ENCODE results near the gene FOXN3.
"Not testable (repeated sequence)": the region's sequence is repeated elsewhere in the genome, so short reads cannot be mapped to it uniquely, and the experiment has no call there.

FOXN3 gene

DNA sequence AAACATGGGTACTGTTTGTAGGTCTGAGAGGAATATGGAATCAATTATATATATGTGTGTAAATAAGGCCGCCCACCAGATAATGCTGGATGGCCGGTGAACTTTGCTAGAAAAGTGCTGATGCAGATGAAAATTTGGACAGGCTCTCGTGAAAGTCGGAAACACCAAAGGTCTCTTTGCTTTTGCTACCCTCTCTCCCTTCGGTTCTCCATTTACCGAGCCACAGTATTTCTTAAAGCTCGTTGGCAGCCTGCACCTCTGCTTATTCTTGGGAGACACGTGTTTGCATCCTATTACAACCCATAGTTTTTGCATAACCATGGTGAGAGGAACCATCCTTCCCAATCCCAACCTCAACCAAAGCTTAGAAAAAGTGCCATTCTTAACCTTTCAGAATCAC lies 109.6 kb downstream of the FOXN3 start:
- no peak for DNase-seq (ENCODE audit: low read depth in 2 of 3, low spot score in 1 of 3)

DNA sequence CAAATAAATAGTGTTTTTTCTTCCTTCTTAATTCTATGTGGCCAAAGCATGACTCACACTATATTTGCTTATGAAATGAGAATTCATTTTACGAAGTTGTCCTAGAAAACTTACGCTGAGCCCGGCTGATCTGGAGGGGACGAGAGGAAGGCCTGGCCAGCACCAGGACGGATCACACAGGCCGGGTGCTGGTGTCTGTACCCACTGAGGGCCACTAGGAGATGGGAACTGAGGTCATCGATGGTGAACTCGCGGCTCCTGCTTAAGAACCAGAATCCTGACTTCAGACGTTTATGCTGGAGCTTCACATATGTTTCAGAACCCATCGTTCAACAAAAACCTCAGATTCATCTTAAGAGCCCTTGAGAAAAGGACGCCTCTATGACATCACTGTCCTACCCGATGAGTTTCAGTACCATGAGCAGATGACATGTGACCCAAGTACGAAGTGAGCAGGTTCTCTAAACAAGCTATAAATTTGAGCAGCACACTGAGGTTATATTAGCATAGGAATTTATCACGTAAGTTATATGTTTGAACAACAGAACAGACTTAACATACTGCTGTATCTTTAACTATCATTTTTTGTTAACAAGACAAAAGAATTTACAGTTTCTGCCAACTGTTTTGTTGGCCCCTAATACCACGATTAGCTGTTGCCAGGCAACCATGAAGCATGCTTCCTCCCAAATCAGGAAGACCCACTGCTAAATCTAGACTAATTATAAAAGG lies 111.9 kb downstream of the FOXN3 start:
- DNase-seq (ENCODE audit: low read depth in 2 of 3, low spot score in 1 of 3), result no peak

DNA sequence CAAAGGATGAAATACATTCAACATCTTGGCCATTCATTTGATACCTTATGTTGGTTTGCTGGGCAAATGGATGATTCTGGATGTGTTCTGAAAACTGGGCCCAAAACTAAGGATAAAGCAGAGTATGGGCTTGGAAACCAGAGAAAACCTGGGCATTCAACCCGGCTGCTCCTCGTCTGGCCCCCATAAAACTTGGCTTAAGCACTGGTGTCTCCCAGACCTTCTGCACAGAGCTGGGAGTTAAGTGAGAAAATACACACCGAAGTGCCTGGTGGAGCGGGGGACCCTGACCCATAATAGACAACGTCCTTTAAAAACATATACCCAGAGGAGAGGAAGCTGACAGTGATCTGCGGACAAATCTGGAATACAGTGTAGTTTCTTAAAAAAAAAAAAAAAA lies 112.5 kb downstream of the FOXN3 start:
- DNase-seq (ENCODE audit: low read depth in 2 of 3, low spot score in 1 of 3), result no peak

- no peak for DNase-seq (ENCODE audit: low read depth in 2 of 3, low spot score in 1 of 3)
Observed at GRCh38 chr14:89303456-89304435, 113.3 kb downstream of the FOXN3 start.

- DNase-seq (ENCODE audit: low read depth in 2 of 3, low spot score in 1 of 3), result no peak
Observed at GRCh38 chr14:89302396-89302950, 114.6 kb downstream of the FOXN3 start.

GRCh38 chr14:89299587-89299986 lies 117.4 kb downstream of the FOXN3 start:
- DNase-seq (ENCODE audit: low read depth in 2 of 3, low spot score in 1 of 3), result no peak

DNA sequence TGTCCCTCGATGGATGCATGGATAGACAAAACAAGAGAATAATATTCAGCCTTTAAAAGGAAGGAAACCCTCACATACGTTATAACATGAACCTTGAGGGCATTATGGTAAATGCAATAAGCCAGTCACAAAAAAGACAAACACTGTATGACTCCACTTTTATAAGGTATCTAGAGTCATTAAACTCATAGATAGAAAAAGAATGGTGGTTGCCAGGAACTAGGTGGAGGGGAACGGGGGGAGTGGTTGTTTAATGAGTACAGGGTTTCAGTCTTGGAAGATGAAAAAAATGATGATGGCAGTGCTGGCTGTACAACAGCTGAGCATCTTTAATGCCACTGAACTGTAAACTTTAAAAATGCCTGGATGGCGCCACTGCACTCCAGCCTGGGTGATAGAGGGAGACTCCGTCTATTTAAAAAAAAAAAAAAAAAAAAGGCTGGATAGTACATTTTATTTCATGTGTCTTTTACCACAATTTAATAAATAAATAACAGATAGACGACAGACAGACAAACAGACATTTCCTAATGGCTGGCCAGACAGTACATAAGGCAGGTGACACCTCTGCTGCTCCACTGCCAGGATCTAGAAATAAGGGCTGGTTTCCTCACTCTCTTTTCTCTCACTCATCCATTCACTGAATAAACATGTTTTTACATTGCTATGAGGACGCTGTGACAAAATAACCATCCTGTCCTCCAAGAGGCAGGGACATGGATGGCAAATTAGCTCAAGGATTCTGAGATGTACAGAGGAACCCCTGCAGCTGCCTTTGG lies 118.8 kb downstream of the FOXN3 start:
- no peak for DNase-seq (ENCODE audit: low read depth in 2 of 3, low spot score in 1 of 3)

- no peak for DNase-seq (ENCODE audit: low read depth in 2 of 3, low spot score in 1 of 3)
Observed at GRCh38 chr14:89296281-89296745, 120.7 kb downstream of the FOXN3 start.

DNA sequence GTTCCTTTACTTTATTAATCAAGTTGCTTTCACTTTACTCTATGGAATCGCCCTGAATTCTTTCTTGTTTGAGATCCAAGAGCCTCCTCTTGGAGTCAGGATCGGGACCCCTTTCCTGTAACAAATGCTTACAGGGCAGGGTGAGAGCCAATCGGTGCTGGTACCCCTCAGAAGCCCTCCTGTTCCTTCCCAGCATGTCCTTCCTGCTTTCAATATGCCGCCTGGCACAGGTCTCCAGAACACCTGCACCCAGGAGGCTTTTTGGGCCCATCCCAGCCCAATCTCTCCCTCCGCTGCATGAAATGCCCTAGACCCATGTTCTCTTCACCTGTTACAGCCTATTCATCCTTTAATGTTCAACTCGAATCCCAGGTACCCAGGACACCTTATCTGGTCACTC lies 122.2 kb downstream of the FOXN3 start:
- no peak for DNase-seq (ENCODE audit: low read depth in 2 of 3, low spot score in 1 of 3)

DNA sequence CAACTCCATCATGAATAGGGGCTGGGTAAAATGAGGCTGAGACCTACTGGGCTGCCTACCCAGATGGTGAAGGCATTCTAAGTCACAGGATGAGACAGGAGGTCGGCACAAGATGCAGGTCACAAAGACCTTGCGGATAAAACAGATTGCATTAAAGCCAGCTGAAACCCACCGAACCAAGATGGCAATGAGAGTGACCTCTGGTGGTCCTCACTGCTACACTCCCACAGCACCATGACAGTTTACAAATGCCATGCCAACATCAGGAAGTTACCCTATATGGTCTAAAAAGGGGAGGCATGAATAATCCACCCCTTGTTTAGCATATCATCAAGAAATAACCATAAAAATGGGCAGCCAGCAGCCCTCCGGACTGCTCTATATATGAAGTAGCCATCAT lies 122.6 kb downstream of the FOXN3 start:
- DNase-seq (ENCODE audit: low read depth in 2 of 3, low spot score in 1 of 3), result not testable (repeated sequence)

- no peak for DNase-seq (ENCODE audit: low read depth in 2 of 3, low spot score in 1 of 3)
Observed at GRCh38 chr14:89294060-89294459, 123.0 kb downstream of the FOXN3 start.

GRCh38 chr14:89293314-89293916 lies 123.6 kb downstream of the FOXN3 start:
- DNase-seq (ENCODE audit: low read depth in 2 of 3, low spot score in 1 of 3), result no peak

DNA sequence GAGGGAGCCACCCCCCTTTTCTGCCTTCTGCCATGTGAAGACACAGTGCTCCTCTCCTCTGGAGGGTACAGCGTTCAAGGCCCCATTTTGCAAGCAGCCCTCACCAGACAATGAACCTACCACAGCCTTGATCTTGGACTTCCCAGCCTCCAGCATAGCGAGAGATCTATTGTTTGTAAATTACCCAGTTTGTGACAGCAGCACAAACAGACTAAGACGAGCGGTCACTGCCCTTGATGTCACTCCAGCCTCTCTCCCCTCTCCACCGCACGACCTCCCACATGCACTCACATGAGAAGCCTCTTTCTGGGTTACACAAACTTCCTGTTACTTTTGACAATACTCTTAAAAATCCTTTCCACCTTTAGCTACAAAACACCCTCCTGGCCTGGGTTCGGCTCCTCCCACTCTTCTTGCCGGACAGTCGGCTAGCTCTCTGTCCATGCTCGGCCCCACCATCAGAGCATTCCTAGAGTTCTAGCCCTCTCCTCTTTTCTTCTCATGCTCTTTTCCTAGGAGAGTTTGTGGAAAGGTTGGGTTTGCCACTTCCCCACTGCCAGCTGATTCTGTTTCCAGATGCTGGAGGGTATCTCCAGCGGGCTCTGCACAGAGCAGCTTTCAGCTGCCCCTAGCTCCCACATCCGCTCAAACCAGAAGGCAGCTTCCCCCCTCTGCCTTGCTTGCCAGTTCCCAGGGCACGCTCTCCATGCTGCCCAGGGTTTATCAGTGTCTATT lies 124.3 kb downstream of the FOXN3 start:
- DNase-seq (ENCODE audit: low read depth in 2 of 3, low spot score in 1 of 3), result no peak

GRCh38 chr14:89291351-89291940 lies 125.6 kb downstream of the FOXN3 start:
- DNase-seq (ENCODE audit: low read depth in 2 of 3, low spot score in 1 of 3), result no peak

GRCh38 chr14:89290813-89291212 lies 126.2 kb downstream of the FOXN3 start:
- no peak for DNase-seq (ENCODE audit: low read depth in 2 of 3, low spot score in 1 of 3)

DNA sequence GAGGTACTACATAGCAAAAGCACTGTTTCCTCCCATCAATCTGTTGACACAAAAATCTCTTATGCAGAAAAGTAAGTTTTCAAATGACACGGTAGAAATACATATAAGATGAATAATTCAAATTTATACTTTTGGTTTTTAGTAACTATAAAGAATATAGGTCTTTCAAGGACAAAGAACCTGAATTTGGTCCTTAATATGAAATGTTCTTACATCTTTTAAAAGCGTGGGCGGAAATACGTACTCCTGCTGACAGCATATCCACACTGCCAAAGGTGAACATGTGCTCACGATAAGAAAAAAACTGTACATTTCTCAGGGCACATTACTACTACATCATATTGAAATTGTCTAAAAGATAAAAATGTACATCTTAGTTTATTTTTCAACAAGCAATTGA lies 127.6 kb downstream of the FOXN3 start:
- no peak for DNase-seq (ENCODE audit: low read depth in 2 of 3, low spot score in 1 of 3)

- DNase-seq (ENCODE audit: low read depth in 2 of 3, low spot score in 1 of 3), result no peak
Observed at GRCh38 chr14:89288114-89288513, 128.9 kb downstream of the FOXN3 start.

- no peak for DNase-seq (ENCODE audit: low read depth in 2 of 3, low spot score in 1 of 3)
Observed at GRCh38 chr14:89284333-89285058, 132.5 kb downstream of the FOXN3 start.
